AG09309 (cell line): ENCODE results near the gene QRSL1.
A peak's percentile ranks its signal among the peaks of the same experiment; 100 is the strongest.

Experiments used
- DNase-seq: peaks from one replicate; pipeline ENCODE4 v3.0.0-alpha.2; 2010; ENCODE audit warnings: low read depth
- H3K4me3 ChIP-seq: 2 replicates; pipeline ENCODE4 v1.5.1; 2011; ENCODE audit warnings: mild to moderate bottlenecking, low read depth, low read length, moderate library complexity; ENCODE audit not compliant: control insufficient read depth
- TF ChIP-seq, protein P1 (sequence below): IDR thresholded peaks from 2 replicates; pipeline ENCODE4 v1.5.1; 2011; ENCODE audit warnings: mild to moderate bottlenecking, low read depth, low read length, inconsistent platforms; ENCODE audit not compliant: insufficient read depth, control insufficient read depth; ENCODE audit errors: missing control alignments

QRSL1 gene

GRCh38 chr6:106685833-106686232 is 56.5 kb downstream of the QRSL1 start:
- TF ChIP-seq, protein P1, sequence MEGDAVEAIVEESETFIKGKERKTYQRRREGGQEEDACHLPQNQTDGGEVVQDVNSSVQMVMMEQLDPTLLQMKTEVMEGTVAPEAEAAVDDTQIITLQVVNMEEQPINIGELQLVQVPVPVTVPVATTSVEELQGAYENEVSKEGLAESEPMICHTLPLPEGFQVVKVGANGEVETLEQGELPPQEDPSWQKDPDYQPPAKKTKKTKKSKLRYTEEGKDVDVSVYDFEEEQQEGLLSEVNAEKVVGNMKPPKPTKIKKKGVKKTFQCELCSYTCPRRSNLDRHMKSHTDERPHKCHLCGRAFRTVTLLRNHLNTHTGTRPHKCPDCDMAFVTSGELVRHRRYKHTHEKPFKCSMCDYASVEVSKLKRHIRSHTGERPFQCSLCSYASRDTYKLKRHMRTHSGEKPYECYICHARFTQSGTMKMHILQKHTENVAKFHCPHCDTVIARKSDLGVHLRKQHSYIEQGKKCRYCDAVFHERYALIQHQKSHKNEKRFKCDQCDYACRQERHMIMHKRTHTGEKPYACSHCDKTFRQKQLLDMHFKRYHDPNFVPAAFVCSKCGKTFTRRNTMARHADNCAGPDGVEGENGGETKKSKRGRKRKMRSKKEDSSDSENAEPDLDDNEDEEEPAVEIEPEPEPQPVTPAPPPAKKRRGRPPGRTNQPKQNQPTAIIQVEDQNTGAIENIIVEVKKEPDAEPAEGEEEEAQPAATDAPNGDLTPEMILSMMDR = no peak
- H3K4me3 ChIP-seq = no peak overlapping the region
- no peak for DNase-seq

- TF ChIP-seq, protein P1 = no peak
- DNase-seq = no peak
- H3K4me3 ChIP-seq = no peak overlapping the region
These were observed 59.0 kb downstream of the QRSL1 start for GRCh38 chr6:106688177-106688951.

DNA sequence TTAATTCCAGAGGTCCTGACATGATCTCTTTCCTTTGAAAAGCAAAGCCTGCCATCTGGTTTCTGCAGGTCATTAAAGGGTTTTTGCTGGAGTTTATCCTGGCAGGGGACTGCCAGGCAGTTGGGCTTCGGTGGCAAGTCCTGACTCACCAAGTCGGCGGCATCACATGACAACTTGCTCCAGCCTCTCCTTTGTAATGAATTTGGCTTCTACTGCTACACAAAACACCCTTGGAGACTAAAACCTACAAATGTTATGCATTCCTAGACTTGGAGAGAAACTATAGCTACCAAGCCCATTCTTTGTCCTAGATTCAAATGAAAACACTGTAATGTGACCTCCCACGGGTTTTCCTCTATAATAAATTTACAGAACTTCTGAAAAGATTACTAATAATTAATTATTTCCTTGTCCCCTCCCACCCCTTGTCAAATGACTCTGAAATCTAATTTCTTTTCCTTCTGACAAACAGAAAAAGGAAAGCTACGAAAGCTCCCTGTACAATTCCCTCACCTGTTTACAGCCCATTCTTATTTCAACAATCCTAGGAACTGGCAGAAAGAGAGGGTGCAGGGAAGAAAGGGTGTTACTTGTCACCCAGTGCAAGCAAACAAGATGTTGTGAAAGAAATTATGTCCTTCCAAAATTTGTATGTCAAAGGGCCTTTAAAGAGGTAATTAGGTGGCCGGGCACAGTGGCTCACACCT is 62.9 kb downstream of the QRSL1 start:
- TF ChIP-seq, protein P1 = no peak
- peak; percentile 14 for DNase-seq
- H3K4me3 ChIP-seq = no peak overlapping the region

GRCh38 chr6:106692819-106693208 is 63.4 kb downstream of the QRSL1 start:
- DNase-seq = no peak
- H3K4me3 ChIP-seq = no peak overlapping the region
- TF ChIP-seq, protein P1 = no peak

- TF ChIP-seq, protein P1 = no peak
- DNase-seq = no peak
- no peak overlapping the region for H3K4me3 ChIP-seq
These were observed 64.0 kb downstream of the QRSL1 start for GRCh38 chr6:106693418-106693817.

GRCh38 chr6:106694343-106694742 is 65.0 kb downstream of the QRSL1 start:
- H3K4me3 ChIP-seq = no peak overlapping the region
- no peak for DNase-seq
- TF ChIP-seq, protein P1 = no peak
